Body of pancreas (tissue), 4 donors: ENCODE measurements around the gene SMPD3. TPM values are rescaled to one million over a fixed set of nuclear protein-coding genes. Genes with fewer than 3 reads are reported as not detected.
"Not testable (repeated sequence)": the region's sequence is repeated elsewhere in the genome, so short reads cannot be mapped to it uniquely, and the experiment has no call there.

Source experiments
- ATAC-seq: fragments of 150-250 bp; one replicate; pipeline ENCODE4 v1.9.1; 2016
- DNase-seq, 4 donors: peaks; one replicate each; pipeline ENCODE4 v3.0.0-alpha.2; 2019
- H3K27ac ChIP-seq, 4 donors: fragments of 200-600 bp; sonication (generic); 1 replicate in 3 of 4; 2 replicates in 1 of 4; pipeline versions ENCODE4 v1.5.1 to v1.6.1; 2016 to 2019; ENCODE audit warnings: mild to moderate bottlenecking in 1 of 4, mixed read lengths in 1 of 4, moderate library complexity in 1 of 4
- H3K27me3 ChIP-seq, 2 donors: fragments of 200-600 bp; sonication (generic); one replicate each; pipeline ENCODE4 v1.6.0; 2016; ENCODE audit warnings: mild to moderate bottlenecking in 1 of 2
- H3K36me3 ChIP-seq, 2 donors: fragments of 200-600 bp; sonication (generic); replicated peaks in 1 of 2; 2 replicates each; pipeline ENCODE4 v1.5.1; 2016; ENCODE audit warnings: low read depth in 2 of 2; ENCODE audit not compliant: insufficient read depth in 1 of 2
- H3K4me1 ChIP-seq: fragments of 200-600 bp; sonication (generic); one replicate; pipeline ENCODE4 v1.6.0; 2016
- H3K4me3 ChIP-seq, 2 donors: fragments of 200-600 bp; sonication (generic); 1 replicate in 1 of 2; 2 replicates in 1 of 2; pipeline ENCODE4 v1.5.1; 2016 to 2019
- H3K9me3 ChIP-seq, 3 donors: fragments of 200-600 bp; sonication (generic); 1 replicate in 2 of 3; 2 replicates in 1 of 3; pipeline ENCODE4 v1.5.1; 2016
- POLR2A ChIP-seq, 3 donors: fragments of 450-650 bp; IDR thresholded peaks; one replicate each; pipeline ENCODE4 v1.6.1; 2016; ENCODE audit warnings: antibody characterized with exemption in 3 of 3, mild to moderate bottlenecking in 2 of 3
- WGBS, 2 donors: methylation state at CpG; one replicate each; pipeline ENCODE4 v1.1.5; 2017; 5-methylcytosine and 5-hydroxymethylcytosine counted together
- intact Hi-C: fragments of 100-400 bp; cut with DNase I; formaldehyde crosslinking; loops from one replicate; pipeline ENCODE4 v1.15.1; 2023
- total RNA-seq, 2 donors: library from RNA; depleted of rRNA; stranded (reverse); fragments of >200 nt; gene quantifications; one replicate each; pipeline ENCODE4 v1.1.0, GENCODE V29; 2016
- TF ChIP-seq, protein P1 (sequence below), 7 experiments: fragments of 450-650 bp in 4 of 7; fragments of 200-600 bp in 3 of 7; sonication (generic) in 3 of 7; IDR thresholded peaks; one replicate each; pipeline ENCODE4 v1.5.1; 2016 to 2019; ENCODE audit warnings: antibody characterized with exemption in 7 of 7

Gene SMPD3
- total RNA-seq = 1 to 10 TPM; 1.3 to 4.6 TPM

DNA sequence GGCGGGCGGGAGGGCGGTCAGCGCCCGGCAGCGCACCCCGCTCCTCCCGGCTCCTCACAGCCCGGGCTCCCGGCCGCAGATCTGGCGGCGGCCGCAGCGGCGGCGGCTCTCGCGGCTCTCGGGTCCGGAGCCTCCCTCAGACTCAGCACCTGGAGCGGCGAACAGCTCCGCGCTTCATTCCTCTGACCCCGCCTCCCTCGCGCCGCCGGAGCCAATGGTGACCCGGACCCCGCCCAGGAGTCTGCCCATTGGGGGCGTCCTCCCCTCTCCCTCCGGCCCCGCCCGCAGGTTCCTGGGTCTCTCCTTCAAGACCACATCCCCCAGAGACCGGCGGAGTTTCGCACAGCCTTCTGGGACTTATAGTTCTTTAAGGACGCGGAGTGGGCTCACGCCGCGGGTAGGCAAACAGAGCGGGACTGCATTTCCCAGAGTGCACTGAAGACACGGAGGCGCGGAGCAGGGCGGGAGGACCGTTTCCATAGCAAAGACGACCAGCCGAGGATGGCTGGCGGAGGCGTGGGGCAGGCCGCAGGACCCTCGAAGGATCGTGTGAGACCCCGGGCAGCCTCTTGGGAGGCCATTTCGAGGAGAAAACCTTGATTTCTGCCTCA lies at the start of gene SMPD3:
Gene SMPD3, minus strand, starts transcription at position 149 of the 611 bp plus-strand sequence. CDS start 76,327 bp downstream, outside the sequence.
- peak in 2 of 3 donors; percentile 8 to 47 for TF ChIP-seq POLR2A (IDR thresholded peaks at IDR 0.05)
- TF ChIP-seq, protein P1, sequence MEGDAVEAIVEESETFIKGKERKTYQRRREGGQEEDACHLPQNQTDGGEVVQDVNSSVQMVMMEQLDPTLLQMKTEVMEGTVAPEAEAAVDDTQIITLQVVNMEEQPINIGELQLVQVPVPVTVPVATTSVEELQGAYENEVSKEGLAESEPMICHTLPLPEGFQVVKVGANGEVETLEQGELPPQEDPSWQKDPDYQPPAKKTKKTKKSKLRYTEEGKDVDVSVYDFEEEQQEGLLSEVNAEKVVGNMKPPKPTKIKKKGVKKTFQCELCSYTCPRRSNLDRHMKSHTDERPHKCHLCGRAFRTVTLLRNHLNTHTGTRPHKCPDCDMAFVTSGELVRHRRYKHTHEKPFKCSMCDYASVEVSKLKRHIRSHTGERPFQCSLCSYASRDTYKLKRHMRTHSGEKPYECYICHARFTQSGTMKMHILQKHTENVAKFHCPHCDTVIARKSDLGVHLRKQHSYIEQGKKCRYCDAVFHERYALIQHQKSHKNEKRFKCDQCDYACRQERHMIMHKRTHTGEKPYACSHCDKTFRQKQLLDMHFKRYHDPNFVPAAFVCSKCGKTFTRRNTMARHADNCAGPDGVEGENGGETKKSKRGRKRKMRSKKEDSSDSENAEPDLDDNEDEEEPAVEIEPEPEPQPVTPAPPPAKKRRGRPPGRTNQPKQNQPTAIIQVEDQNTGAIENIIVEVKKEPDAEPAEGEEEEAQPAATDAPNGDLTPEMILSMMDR (IDR thresholded peaks at IDR 0.05) = peak in 2 of 7 experiments; percentile 7 to 11
- no peaks in the 10 kb centered on the region for H3K36me3 ChIP-seq
- intact Hi-C loops = no loop called here
- peaks cover 18% of the 10 kb centered on the region for H3K4me1 ChIP-seq
- DNase-seq (peak; percentile 98 to 99 (median 98)), ATAC-seq (peak; percentile 98)
- H3K27me3 ChIP-seq = no peaks in the 10 kb centered on the region
- no peaks in the 10 kb centered on the region for H3K9me3 ChIP-seq
- H3K4me3 ChIP-seq = peak within 1 kb of the TSS; percentile 9 to 28
- WGBS, 2 donors = 2 to 11% methylated on average over 5 to 58 of the region's 59 CpGs
- H3K27ac ChIP-seq = peak within 1 kb of the TSS in 1 of 4 donors; percentile 7

DNA sequence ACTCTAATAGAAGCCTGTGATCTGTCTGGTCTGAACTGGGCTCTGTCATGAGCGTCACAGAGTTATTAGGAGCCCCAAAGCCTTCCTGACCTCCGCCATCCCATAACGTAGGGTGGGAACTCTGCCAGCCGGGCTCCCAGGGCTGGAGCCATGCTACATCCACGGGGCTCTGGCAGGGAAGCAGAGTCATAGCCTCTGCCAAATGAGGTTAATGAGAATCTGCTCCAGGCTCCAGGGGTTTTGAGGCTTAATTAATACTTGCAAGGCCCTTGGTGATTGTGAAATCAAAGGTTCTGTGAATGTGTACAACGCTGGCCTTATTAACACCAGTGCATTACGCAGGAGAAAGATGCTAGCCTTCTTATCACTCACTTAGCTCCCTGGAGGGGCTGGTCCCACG lies 48.4 kb upstream of the SMPD3 start:
- Histone ChIP-seq H3K4me3 (no peak overlapping the region), H3K27ac (peak overlapping the region in 3 of 4 donors; percentile 32 to 44 (median 34)), H3K4me1 (peaks cover 32% of the 10 kb centered on the region), H3K36me3 (no peaks in the 10 kb centered on the region), H3K27me3 (no peaks in the 10 kb centered on the region), H3K9me3 (no peaks in the 10 kb centered on the region)
- TF ChIP-seq POLR2A (IDR thresholded peaks at IDR 0.05) = no peak
- TF ChIP-seq, protein P1 (IDR thresholded peaks at IDR 0.05) = no peak
- ATAC-seq = peak; percentile 7
- intact Hi-C loops = no loop called here
- DNase-seq = no peak
- 50 to 62% methylated on average over 4 to 8 of the region's 8 CpGs for WGBS, 2 donors

DNA sequence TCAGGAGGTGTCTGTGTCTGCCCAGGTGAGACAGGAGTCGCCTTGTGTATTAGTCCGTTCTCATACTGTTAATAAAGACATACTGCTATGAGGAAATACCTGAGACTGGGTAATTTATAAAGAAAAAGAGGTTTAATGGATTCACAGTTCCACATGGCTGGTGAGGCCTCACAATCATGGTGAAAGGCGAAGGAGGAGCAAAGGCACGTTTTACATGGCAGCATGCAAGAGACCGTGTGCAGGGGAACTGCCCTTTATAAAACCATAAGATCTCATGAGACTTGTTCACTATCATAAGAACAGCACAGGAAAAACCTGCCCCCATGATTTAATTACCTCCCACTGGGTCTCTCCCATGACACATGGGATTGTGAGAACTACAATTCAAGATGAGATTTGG lies 46.0 kb upstream of the SMPD3 start:
- 94 to 96% methylated on average over 5 of the region's 5 CpGs for WGBS, 2 donors
- H3K27me3 ChIP-seq, H3K4me3 ChIP-seq, DNase-seq, intact Hi-C loops, H3K9me3 ChIP-seq, ATAC-seq, H3K36me3 ChIP-seq: not testable (repeated sequence)
- peaks cover 49% of the 10 kb centered on the region for H3K4me1 ChIP-seq
- peak overlapping the region in 1 of 4 donors; percentile 80 for H3K27ac ChIP-seq

DNA sequence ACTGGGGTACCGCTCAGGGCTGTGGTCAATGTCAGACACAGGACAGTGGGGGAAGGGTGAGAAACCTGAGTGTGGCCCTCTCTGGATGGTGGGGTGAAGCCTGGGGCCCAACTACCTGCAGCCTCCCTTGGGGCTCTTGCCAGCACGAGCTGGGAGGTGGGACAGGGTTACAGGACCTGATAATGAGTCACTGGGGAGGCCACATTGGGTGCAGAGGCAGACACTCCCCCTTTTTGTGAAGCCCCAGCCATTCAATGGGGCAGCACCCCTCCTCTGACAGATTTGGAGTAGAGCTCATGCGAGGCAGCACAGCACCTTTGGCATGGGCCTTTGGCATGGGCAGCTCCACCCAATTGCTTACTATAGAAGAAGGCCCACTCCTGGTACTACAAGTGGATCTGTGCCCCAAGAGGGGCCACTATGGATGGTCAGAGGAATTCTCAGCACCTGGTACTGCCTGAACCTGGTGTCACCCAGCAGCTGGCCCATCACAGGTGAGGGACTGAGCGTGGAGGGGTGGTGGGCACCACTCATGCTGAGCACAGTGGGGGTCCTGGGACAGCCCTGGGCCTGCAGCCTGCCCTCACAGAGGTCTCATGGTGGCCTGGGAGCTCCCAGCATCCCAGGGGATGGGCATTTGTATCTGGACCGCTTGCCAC lies 45.2 kb upstream of the SMPD3 start:
- no peak for ATAC-seq
- no peak for DNase-seq
- H3K27me3 ChIP-seq = no peaks in the 10 kb centered on the region
- H3K4me3 ChIP-seq = no peak overlapping the region
- H3K4me1 ChIP-seq = peaks cover 49% of the 10 kb centered on the region
- peak overlapping the region in 3 of 4 donors; percentile 80 to 82 (median 80) for H3K27ac ChIP-seq
- H3K9me3 ChIP-seq = no peaks in the 10 kb centered on the region
- WGBS, 2 donors = 86 to 90% methylated on average over 2 to 5 of the region's 5 CpGs
- TF ChIP-seq POLR2A (IDR thresholded peaks at IDR 0.05) = no peak
- TF ChIP-seq, protein P1 (IDR thresholded peaks at IDR 0.05) = no peak
- no peaks in the 10 kb centered on the region for H3K36me3 ChIP-seq
- intact Hi-C loops = no loop called here

DNA sequence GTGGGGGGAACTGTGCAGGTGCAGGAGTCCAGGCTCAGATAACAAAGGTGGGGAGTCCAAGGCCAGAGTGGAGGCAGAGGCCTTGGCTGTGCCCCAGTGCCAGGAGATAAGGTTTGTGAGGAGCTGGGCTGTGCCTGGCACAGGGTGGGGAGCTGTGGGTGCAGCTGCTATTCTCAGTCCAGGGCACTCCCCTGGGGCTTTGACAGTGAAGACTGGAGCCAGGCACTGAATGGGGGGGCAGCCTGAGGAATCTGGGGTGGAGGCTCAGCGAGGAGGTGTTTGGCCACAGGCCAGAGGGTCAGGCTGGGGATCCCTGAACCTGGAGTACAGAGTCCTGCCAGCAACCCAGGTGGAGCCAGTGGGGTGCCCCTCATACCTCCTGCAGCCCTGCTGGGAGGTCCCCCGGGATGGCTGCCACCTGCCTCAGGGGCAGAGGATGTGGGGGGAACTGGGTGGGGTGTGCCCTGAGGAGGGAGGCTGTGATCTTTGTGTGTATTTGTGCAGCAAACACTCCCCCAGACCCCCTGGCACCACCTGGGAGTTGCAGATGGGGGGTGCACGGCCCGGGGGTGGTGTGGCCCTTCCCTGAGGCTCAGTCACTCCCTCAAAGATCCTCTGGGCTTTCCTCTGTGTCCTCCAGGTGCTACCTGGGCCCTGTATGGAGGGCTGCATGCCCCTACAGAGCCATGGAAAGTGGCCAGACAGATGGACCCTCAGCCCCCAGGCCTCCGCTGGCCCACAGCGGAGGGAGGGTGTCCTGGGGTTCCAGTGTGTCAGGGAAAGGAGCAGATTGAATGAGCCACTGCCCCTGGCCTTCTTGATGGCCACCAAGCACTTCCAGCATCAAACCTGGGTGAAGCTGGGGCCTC lies 44.5 kb upstream of the SMPD3 start:
- Histone ChIP-seq H3K4me3 (no peak overlapping the region), H3K27ac (peak overlapping the region; percentile 74 to 82 (median 80)), H3K36me3 (no peaks in the 10 kb centered on the region), H3K27me3 (no peaks in the 10 kb centered on the region), H3K4me1 (peaks cover 49% of the 10 kb centered on the region), H3K9me3 (no peaks in the 10 kb centered on the region)
- TF ChIP-seq, protein P1 (IDR thresholded peaks at IDR 0.05) = no peak
- TF ChIP-seq POLR2A (IDR thresholded peaks at IDR 0.05) = no peak
- DNase-seq (peak; percentile 81 to 92 (median 90)), ATAC-seq (peak; percentile 83)
- 25 to 66% methylated on average over 1 to 6 of the region's 6 CpGs for WGBS, 2 donors
- intact Hi-C loops = no loop called here
